ENCODE data around the gene PICK1.

DNA sequence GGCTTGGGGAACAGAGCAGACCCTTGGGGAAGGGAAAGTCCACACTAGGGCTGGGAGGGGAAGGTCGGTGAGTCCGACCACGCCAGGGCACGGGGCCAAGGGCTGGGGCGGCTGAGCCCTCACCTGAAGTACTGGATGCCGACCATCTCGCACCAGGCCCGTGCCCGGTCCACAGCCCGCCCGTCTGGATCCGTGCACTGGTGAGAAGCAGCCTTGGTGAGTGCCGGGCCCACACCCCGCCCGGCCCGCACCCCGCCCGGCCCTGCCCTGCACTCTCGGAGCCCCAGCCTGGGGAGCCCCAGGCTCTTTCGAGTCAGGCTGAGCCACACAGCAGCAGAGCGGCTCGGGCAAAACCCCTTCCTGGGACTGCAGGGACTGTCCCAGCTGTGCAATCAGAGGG is 55.2 kb downstream of the PICK1 start:
- no peak for TF ChIP-seq POLR2A (IDR thresholded peaks at IDR 0.05)
- no peak for TF ChIP-seq CTCF (IDR thresholded peaks at IDR 0.05)

Data from thyroid gland (tissue), 4 donors.